ENCODE measurements around the gene VSIG8. TPM values are rescaled to one million over a fixed set of nuclear protein-coding genes. Genes with fewer than 3 reads are reported as not detected.

The VSIG8 gene
- total RNA-seq, 4 donors from 2014 or later, result 0.38 to 7.8 (median 1.8) TPM

DNA sequence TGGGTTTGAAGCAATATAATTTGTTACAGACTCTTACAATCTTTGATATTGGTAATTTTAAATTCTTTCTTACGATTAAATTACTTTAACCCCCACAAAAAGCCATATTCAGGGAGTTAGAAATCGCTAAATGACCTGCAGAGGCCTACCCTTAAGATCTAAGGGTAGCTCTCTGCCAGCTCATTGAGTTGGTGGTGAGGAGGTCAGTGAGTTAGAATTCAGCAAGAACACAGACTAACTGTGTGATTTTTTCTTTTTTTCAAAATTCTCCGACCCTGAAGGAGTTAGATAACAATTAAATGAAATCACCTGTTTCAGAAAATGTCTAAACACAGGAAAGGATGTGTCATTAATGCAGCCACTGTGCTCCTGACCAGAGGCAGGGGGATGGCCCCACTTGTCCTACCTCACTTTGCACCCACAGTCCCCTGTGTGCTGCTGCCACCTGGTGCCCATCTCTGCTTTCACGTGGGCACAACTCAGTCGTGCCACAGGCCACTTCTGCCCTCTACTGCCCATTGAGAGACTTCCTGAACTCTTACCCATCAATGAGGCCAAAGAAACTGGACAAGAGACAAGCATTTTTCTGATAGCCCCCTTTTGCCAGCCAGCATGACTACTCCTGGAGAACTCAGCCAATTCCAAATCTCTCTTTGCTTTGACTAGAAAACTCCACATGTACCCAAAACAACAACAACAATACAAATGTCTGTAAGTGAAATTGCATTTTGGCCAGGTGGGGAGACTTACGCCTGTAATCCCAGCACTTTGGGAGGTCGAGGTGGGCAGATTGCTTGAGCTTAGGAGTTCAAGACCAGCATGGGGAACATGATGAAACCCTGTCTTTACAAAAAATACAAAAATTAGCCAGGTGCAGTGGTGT lies 29.1 kb upstream of the VSIG8 start:
- intact Hi-C loops (cut with DNase I), result loop anchor here (2.0 to 5.0 kb wide), 2 partner anchors 93 to 109 kb away; partner anchors contain the start of gene DUSP23
- H3K27me3 ChIP-seq, result no peaks in the 10 kb centered on the region
- peak; percentile 25 for DNase-seq
- H3K4me3 ChIP-seq, result no peak overlapping the region
- TF ChIP-seq, protein P1, sequence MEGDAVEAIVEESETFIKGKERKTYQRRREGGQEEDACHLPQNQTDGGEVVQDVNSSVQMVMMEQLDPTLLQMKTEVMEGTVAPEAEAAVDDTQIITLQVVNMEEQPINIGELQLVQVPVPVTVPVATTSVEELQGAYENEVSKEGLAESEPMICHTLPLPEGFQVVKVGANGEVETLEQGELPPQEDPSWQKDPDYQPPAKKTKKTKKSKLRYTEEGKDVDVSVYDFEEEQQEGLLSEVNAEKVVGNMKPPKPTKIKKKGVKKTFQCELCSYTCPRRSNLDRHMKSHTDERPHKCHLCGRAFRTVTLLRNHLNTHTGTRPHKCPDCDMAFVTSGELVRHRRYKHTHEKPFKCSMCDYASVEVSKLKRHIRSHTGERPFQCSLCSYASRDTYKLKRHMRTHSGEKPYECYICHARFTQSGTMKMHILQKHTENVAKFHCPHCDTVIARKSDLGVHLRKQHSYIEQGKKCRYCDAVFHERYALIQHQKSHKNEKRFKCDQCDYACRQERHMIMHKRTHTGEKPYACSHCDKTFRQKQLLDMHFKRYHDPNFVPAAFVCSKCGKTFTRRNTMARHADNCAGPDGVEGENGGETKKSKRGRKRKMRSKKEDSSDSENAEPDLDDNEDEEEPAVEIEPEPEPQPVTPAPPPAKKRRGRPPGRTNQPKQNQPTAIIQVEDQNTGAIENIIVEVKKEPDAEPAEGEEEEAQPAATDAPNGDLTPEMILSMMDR (IDR thresholded peaks at IDR 0.05), result peak; percentile 95 to 100 (median 98)
- TF ChIP-seq POLR2A (IDR thresholded peaks at IDR 0.05), result no peak
- H3K36me3 ChIP-seq, result no peaks in the 10 kb centered on the region
- peaks cover 10 to 46% (median 21%) of the 10 kb centered on the region in 3 donors for H3K4me1 ChIP-seq
- H3K27ac ChIP-seq, result peak overlapping the region in 1 of 4 donors; percentile 9
- H3K9me3 ChIP-seq, result no peaks in the 10 kb centered on the region
- WGBS, 2 donors, result 36 to 43% methylated on average over 7 of the region's 7 CpGs

DNA sequence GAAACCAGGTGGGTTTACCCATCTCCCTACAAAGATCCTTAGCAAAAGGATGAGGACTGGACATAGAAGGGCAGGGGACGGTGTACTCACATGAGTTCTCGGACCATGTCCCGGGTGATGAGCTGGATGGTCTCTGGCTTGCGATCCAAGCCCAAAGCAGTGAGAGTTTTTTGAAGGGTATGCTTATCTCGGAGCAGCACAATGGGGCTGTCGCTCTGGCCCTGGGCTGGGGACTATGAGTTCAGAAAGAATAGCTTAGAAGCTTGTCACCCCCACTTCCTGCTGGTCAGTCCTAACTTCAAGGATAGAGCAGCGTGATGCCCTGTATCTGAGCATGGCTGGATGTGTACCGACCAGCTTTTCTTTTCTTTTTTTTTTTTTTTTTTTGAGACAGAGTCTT lies 27.9 kb upstream of the VSIG8 start:
- peaks cover 10 to 35% (median 16%) of the 10 kb centered on the region in 3 donors for H3K4me1 ChIP-seq
- intact Hi-C loops (cut with DNase I), result loop anchor here (5.0 kb wide), 1 partner anchor 108 kb away; the partner anchor contains the start of gene DUSP23
- H3K27ac ChIP-seq, result peak overlapping the region in 3 of 4 donors; percentile 52 to 68 (median 63)
- no peaks in the 10 kb centered on the region for H3K9me3 ChIP-seq
- WGBS, 2 donors, result 73 to 81% methylated on average over 6 to 8 of the region's 8 CpGs
- H3K4me3 ChIP-seq, result no peak overlapping the region
- H3K27me3 ChIP-seq, result no peaks in the 10 kb centered on the region
- H3K36me3 ChIP-seq, result no peaks in the 10 kb centered on the region
- no peak for DNase-seq
- TF ChIP-seq, protein P1 (IDR thresholded peaks at IDR 0.05), result no peak
- no peak for TF ChIP-seq POLR2A (IDR thresholded peaks at IDR 0.05)

DNA sequence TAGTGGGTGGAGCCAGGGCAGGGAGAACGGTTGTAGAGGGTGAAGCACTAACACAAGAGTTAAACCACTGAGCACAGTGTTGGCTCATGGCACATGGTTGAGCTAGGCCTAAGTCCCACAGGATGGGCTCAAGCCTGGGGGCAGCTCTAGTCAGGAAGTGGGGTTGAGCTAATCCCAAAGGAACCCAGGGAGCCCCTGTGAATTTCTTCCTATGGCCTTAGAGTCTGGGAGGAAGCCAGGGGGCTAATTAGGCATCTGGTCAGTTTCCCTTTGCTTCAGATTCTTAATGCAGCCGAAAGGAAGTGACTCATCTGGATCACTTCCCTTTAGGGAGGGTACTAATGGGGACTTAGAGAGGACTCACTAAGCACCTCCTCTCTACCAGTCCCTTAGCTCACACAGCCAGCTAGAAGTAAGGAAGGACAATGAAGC lies 27.4 kb upstream of the VSIG8 start:
- no peak for TF ChIP-seq POLR2A (IDR thresholded peaks at IDR 0.05)
- TF ChIP-seq, protein P1 (IDR thresholded peaks at IDR 0.05), result peak in 1 of 6 experiments; percentile 8
- Histone ChIP-seq H3K27ac (peak overlapping the region; percentile 52 to 78 (median 66)), H3K9me3 (no peaks in the 10 kb centered on the region), H3K36me3 (no peaks in the 10 kb centered on the region), H3K4me3 (peak overlapping the region in 1 of 4 donors; percentile 2), H3K4me1 (peaks cover 10 to 32% (median 16%) of the 10 kb centered on the region in 3 donors), H3K27me3 (no peaks in the 10 kb centered on the region)
- WGBS, 2 donors, result 0% methylated on average over 1 to 2 of the region's 2 CpGs
- no peak for DNase-seq
- intact Hi-C loops (cut with DNase I), result loop anchor here (5.0 kb wide), 1 partner anchor 108 kb away; the partner anchor contains the start of gene DUSP23

DNA sequence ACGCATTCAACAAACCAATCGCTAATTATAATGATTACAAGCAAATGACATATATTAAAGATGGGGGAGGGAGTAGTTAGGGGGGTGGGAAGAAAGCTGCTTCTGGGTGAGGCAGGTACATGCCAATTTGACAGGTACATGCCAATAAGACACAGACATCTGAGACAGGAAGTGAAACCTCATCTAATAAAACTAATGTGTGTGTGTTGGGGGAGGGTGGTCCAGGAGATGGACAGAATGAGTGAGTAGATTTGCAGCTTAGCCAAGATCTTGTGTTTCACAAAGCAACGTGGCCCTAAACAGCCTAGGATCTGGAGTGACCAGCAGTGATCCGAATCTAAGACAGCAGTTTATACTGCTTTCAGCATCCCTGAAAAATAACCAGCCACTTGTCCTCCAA lies 26.7 kb upstream of the VSIG8 start:
- Histone ChIP-seq H3K4me3 (no peak overlapping the region), H3K9me3 (no peaks in the 10 kb centered on the region), H3K27ac (peak overlapping the region; percentile 52 to 78 (median 66)), H3K27me3 (no peaks in the 10 kb centered on the region), H3K4me1 (peaks cover 10 to 32% (median 16%) of the 10 kb centered on the region in 3 donors), H3K36me3 (no peaks in the 10 kb centered on the region)
- intact Hi-C loops (cut with DNase I), result no loop called here
- 92 to 97% methylated on average over 4 of the region's 4 CpGs for WGBS, 2 donors
- DNase-seq, result no peak
- TF ChIP-seq POLR2A (IDR thresholded peaks at IDR 0.05), result no peak
- TF ChIP-seq, protein P1 (IDR thresholded peaks at IDR 0.05), result no peak

DNA sequence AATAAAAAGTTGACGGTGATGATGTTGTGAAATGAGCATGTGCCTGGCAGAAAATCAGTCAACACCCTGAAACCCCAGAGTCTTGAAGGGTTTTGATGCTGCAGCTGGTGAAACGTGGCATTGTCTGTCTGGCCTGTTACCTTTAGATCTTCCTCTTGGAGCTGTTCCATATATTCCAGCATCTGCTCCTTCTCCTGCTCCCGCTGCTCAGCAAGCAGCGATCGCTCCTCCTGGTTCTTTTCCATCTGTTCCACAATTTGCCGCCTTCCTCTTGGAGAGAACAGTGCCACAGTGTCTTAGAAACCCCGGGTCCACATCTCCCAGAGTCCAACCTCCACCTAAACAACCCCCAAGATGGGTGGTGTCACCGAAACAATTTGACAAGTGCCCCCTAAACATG lies 21.8 kb upstream of the VSIG8 start:
- H3K9me3 ChIP-seq, result no peaks in the 10 kb centered on the region
- DNase-seq, result no peak
- no peaks in the 10 kb centered on the region for H3K27me3 ChIP-seq
- TF ChIP-seq POLR2A (IDR thresholded peaks at IDR 0.05), result no peak
- TF ChIP-seq, protein P1 (IDR thresholded peaks at IDR 0.05), result no peak
- H3K36me3 ChIP-seq, result no peaks in the 10 kb centered on the region
- WGBS, 2 donors, result 77 to 78% methylated on average over 8 of the region's 8 CpGs
- intact Hi-C loops (cut with DNase I), result no loop called here
- H3K4me3 ChIP-seq, result no peak overlapping the region
- peaks cover 5 to 37% (median 16%) of the 10 kb centered on the region in 3 donors for H3K4me1 ChIP-seq
- no peak overlapping the region for H3K27ac ChIP-seq
